Endothelial cell of umbilical vein (primary cell): ENCODE results near the gene LDLRAD4. TPM values are rescaled to one million over a fixed set of nuclear protein-coding genes. Genes with fewer than 3 reads are reported as not detected.

Experiments
- BruUV-seq: library from RNA; stranded (reverse); fragments of 400-500 nt; replicated peaks from 2 replicates; lab custom pipeline; 2021; lab: Mats Ljungman, UMichigan
- CTCF ChIA-PET: fragments of 300-600, 350-600 bp; sonication (Branson Sonifier 250); formaldehyde crosslinking; loops from one replicate; lab custom pipeline; 2021; ENCODE audit warnings: antibody characterized with exemption, inconsistent platforms; lab: Charles Lee
- POLR2A ChIA-PET: fragments of 300-600, 350-600 bp; sonication (Branson Sonifier 250); formaldehyde crosslinking; loops from one replicate; lab custom pipeline; 2021; ENCODE audit warnings: antibody characterized with exemption, inconsistent platforms; lab: Charles Lee
- DNase-seq: peaks from one replicate; pipeline ENCODE4 v3.0.0-alpha.2; 2011; ENCODE audit warnings: low read depth, low spot score
- FAIRE-seq: peaks from 2 replicates; lab custom pipeline; 2011; peaks lifted over from hg19 to GRCh38; lab: Jason Lieb, UNC
- H2AFZ ChIP-seq: 2 replicates; pipeline ENCODE4 v1.6.0; 2012; ENCODE audit warnings: low read depth, low read length, control low read depth, inconsistent platforms
- H3K27ac ChIP-seq: 2 replicates; pipeline ENCODE4 v1.5.1; 2011; ENCODE audit warnings: low read depth, mild to moderate bottlenecking, control low read depth, low read length, moderate library complexity; ENCODE audit not compliant: insufficient read depth
- H3K27me3 ChIP-seq, 2 experiments: 2 replicates each; pipeline versions ENCODE4 v1.6.0 to v1.6.1; 2011; ENCODE audit warnings: low read length in 2 of 2, mixed read lengths in 1 of 2; ENCODE audit not compliant: control insufficient read depth in 2 of 2, insufficient read depth in 2 of 2
- H3K36me3 ChIP-seq, 2 experiments: 2 replicates in 1 of 2; 3 replicates in 1 of 2; pipeline ENCODE4 v1.5.1; 2011; ENCODE audit warnings: low read length in 2 of 2, mild to moderate bottlenecking in 1 of 2, moderate library complexity in 1 of 2; ENCODE audit not compliant: control insufficient read depth in 2 of 2, insufficient read depth in 2 of 2; ENCODE audit errors: extremely low read depth in 1 of 2
- H3K4me1 ChIP-seq: 3 replicates; pipeline ENCODE4 v1.5.1; 2011; ENCODE audit warnings: mild to moderate bottlenecking, low read length; ENCODE audit not compliant: control insufficient read depth, insufficient read depth; ENCODE audit errors: extremely low read depth
- H3K4me2 ChIP-seq: 2 replicates; pipeline ENCODE4 v1.6.1; 2011; ENCODE audit warnings: low read length, control low read depth, mixed read lengths; ENCODE audit not compliant: insufficient read depth
- H3K4me3 ChIP-seq, 3 experiments: fragments of 200-600 bp in 1 of 3; sonication (generic), shearing (Covaris generic) in 1 of 3; replicated peaks in 1 of 3; 2 replicates each; pipeline ENCODE4 v1.5.1; 2011 to 2016; ENCODE audit warnings: control low read depth in 3 of 3, low read length in 3 of 3, mild to moderate bottlenecking in 2 of 3, inconsistent platforms in 1 of 3, low read depth in 1 of 3, moderate library complexity in 1 of 3; ENCODE audit not compliant: insufficient read depth in 1 of 3
- H3K79me2 ChIP-seq: 2 replicates; pipeline ENCODE4 v1.6.0; 2012; ENCODE audit warnings: low read length, inconsistent platforms; ENCODE audit not compliant: control insufficient read depth, insufficient read depth
- H3K9ac ChIP-seq: replicated peaks from 2 replicates; pipeline ENCODE3; 2011; ENCODE audit warnings: low read length, control low read depth; ENCODE audit not compliant: insufficient read depth; ENCODE audit errors: extremely low read depth
- H3K9me1 ChIP-seq: replicated peaks from 3 replicates; pipeline ENCODE4 v1.6.0; 2011; ENCODE audit warnings: mild to moderate bottlenecking, low read length; ENCODE audit not compliant: control insufficient read depth, insufficient read depth; ENCODE audit errors: extremely low read depth
- H3K9me3 ChIP-seq: replicated peaks from 2 replicates; pipeline ENCODE4 v1.5.1; 2012; ENCODE audit warnings: low read length, inconsistent platforms; ENCODE audit not compliant: control insufficient read depth, insufficient read depth
- H4K20me1 ChIP-seq: replicated peaks from 2 replicates; pipeline ENCODE3; 2011; ENCODE audit warnings: mild to moderate bottlenecking, low read length; ENCODE audit not compliant: control insufficient read depth, insufficient read depth; ENCODE audit errors: extremely low read depth
- CTCF ChIP-seq, 2 donors: IDR thresholded peaks; 1 replicate in 1 of 2; 2 replicates in 1 of 2; pipeline ENCODE4 v1.5.1; 2011; ENCODE audit warnings: low read length in 2 of 2, mild to moderate bottlenecking in 2 of 2, moderate library complexity in 2 of 2, control low read depth in 1 of 2, inconsistent platforms in 1 of 2, low read depth in 1 of 2; ENCODE audit not compliant: insufficient read depth in 1 of 2; ENCODE audit errors: extremely low read depth in 1 of 2
- EZH2 ChIP-seq: IDR thresholded peaks from 2 replicates; pipeline ENCODE4 v1.6.1; 2012; ENCODE audit warnings: borderline replicate concordance, low read depth, mild to moderate bottlenecking, moderate library complexity, low read length, inconsistent platforms; ENCODE audit not compliant: severe bottlenecking
- FOS ChIP-seq: IDR thresholded peaks from 2 replicates; pipeline ENCODE4 v1.6.1; 2011; ENCODE audit warnings: mild to moderate bottlenecking, low read length, moderate library complexity, borderline replicate concordance; ENCODE audit not compliant: insufficient read depth
- GATA2 ChIP-seq: IDR thresholded peaks from 2 replicates; pipeline ENCODE4 v1.7.0; 2011; ENCODE audit warnings: low read depth, mild to moderate bottlenecking, moderate library complexity, mixed read lengths, low read length; ENCODE audit not compliant: insufficient read length, insufficient read depth
- JUN ChIP-seq: IDR thresholded peaks from 2 replicates; pipeline ENCODE4 v1.6.1; 2011; ENCODE audit warnings: borderline replicate concordance, low read depth; ENCODE audit not compliant: insufficient read length, insufficient read depth
- MAX ChIP-seq: IDR thresholded peaks from 2 replicates; pipeline ENCODE4 v1.6.1; 2011; ENCODE audit not compliant: insufficient read depth, insufficient read length
- MYC ChIP-seq: IDR thresholded peaks from one replicate; pipeline ENCODE4 v1.6.1; 2011; ENCODE audit warnings: mild to moderate bottlenecking, low read depth, low read length
- POLR2A ChIP-seq: IDR thresholded peaks from 2 replicates; pipeline ENCODE4 v1.6.1; 2012; ENCODE audit warnings: low read depth, mild to moderate bottlenecking, control low read depth, low read length
- POLR2AphosphoS5 ChIP-seq: IDR thresholded peaks from 2 replicates; pipeline ENCODE4 v1.6.1; 2012; ENCODE audit warnings: low read depth, mild to moderate bottlenecking, control low read depth, low read length, moderate library complexity; ENCODE audit not compliant: insufficient read depth
- dilution Hi-C: fragments of 300-500 bp; cut with MboI; formaldehyde crosslinking; loops from one replicate; pipeline ENCODE4 v1.15.0; 2019; ENCODE audit warnings: low sequenced_read_pairs; ENCODE audit not compliant: extremely low pct_ligation_motif_present
- intact Hi-C: fragments of 100-400 bp; cut with micrococcal nuclease; formaldehyde crosslinking; loops from one replicate; pipeline ENCODE4 v1.10.0; 2022
- polyA plus RNA-seq, 4 experiments: library from polyadenylated mRNA; depleted of rRNA in 3 of 4; stranded (reverse) in 3 of 4; unstranded in 1 of 4; fragments of >200 nt; gene quantifications; 2 replicates each; pipeline versions ENCODE4 v1.2.1 to v1.2.3, GENCODE V29; 2011 to 2012; ENCODE audit warnings: missing spikeins in 1 of 4
- total RNA-seq: library from RNA; stranded (reverse); gene quantifications from 2 replicates; pipeline ENCODE4 v1.2.3, GENCODE V29; 2021

LDLRAD4 gene
- total and polyA plus RNA-seq, 2 donors (not counting 3 experiments of a cell fraction or from before 2014, with no cell fraction given): 5.2 to 6.5 TPM

- Histone ChIP-seq H3K36me3 (no peaks in the 10 kb centered on the region), H3K27ac (no peak overlapping the region), H3K27me3 (no peaks in the 10 kb centered on the region), H3K9me1 (no peaks in the 10 kb centered on the region), H3K4me1 (no peaks in the 10 kb centered on the region), H3K4me3 (no peak overlapping the region), H4K20me1 (no peaks in the 10 kb centered on the region), H2AFZ (no peak overlapping the region), H3K9ac (no peak overlapping the region), H3K4me2 (no peak overlapping the region), H3K9me3 (no peaks in the 10 kb centered on the region), H3K79me2 (no peaks in the 10 kb centered on the region)
- intact Hi-C loops (no loop called here), dilution Hi-C loops (no loop called here)
- FAIRE-seq (no peak), DNase-seq (no peak)
- no TSS peak for BruUV-seq
- ChIA-PET CTCF (no interaction called here), POLR2A (no interaction called here)
- TF ChIP-seq CTCF (IDR thresholded peaks at IDR 0.05; ENCODE audit: extremely low read depth in 1 of 2, insufficient read depth in 1 of 2, low read depth in 1 of 2, low read length in 2 of 2) (no peak), MYC (no peak), POLR2A (no peak), JUN (no peak), FOS (no peak), GATA2 (no peak), MAX (no peak), POLR2AphosphoS5 (no peak), EZH2 (no peak)
Observed at GRCh38 chr18:13399511-13399910, 181.0 kb downstream of the LDLRAD4 start.
